Measurements from ENCODE around the gene RAB35. TPM values are rescaled to one million over a fixed set of nuclear protein-coding genes. Genes with fewer than 3 reads are reported as not detected.

RAB35 gene
- total RNA-seq, 3 donors from 2014 or later (not counting 1 experiment from before 2014, with no cell fraction given) = 65.0 to 85.9 (median 81.2) TPM

- Mint-ChIP-seq H3K4me1 (no peaks in the 10 kb centered on the region), H3K4me3 (no peak overlapping the region), H3K9me3 (no peaks in the 10 kb centered on the region), H3K36me3 (peaks cover 11% of the 10 kb centered on the region), H3K27ac (no peak overlapping the region), H3K27me3 (ENCODE audit: low read depth in 2 of 2) (no peaks in the 10 kb centered on the region)
- H3K27ac ChIP-seq (ENCODE audit: low read length) = no peak overlapping the region
- ATAC-seq = no peak
- no peaks in the 10 kb centered on the region for H3K4me1 ChIP-seq (ENCODE audit: control insufficient read depth, insufficient read depth, low read length)
- intact Hi-C loops (cut with micrococcal nuclease) = no loop called here
- H3K27me3 ChIP-seq (ENCODE audit: control insufficient read depth, insufficient read depth, low read length) = no peaks in the 10 kb centered on the region
- peaks cover 90% of the 10 kb centered on the region for H3K36me3 ChIP-seq (ENCODE audit: control insufficient read depth, insufficient read depth, low read length)
- H3K9me3 ChIP-seq (ENCODE audit: control insufficient read depth, insufficient read depth, low read length) = no peaks in the 10 kb centered on the region
- H3K4me3 ChIP-seq (ENCODE audit: low read length) = no peak overlapping the region
- WGBS (ENCODE audit: insufficient coverage) = 89% methylated on average over 21 of the region's 22 CpGs
- peak in 1 of 2 donors; percentile 19 for DNase-seq
- TF ChIP-seq CTCF (IDR thresholded peaks at IDR 0.05) = no peak
These were observed 40.0 kb upstream of the RAB35 start for GRCh38 chr12:120156315-120157259.

- Histone ChIP-seq H3K27me3 (ENCODE audit: control insufficient read depth, insufficient read depth, low read length) (no peaks in the 10 kb centered on the region), H3K9me3 (ENCODE audit: control insufficient read depth, insufficient read depth, low read length) (no peaks in the 10 kb centered on the region), H3K4me1 (ENCODE audit: control insufficient read depth, insufficient read depth, low read length) (no peaks in the 10 kb centered on the region), H3K4me3 (ENCODE audit: low read length) (no peak overlapping the region), H3K36me3 (ENCODE audit: control insufficient read depth, insufficient read depth, low read length) (peaks cover 86% of the 10 kb centered on the region), H3K27ac (ENCODE audit: low read length) (no peak overlapping the region)
- H3K4me3 Mint-ChIP-seq = no peak overlapping the region
- no peaks in the 10 kb centered on the region for H3K4me1 Mint-ChIP-seq
- intact Hi-C loops (cut with micrococcal nuclease) = no loop called here
- H3K27ac Mint-ChIP-seq = no peak overlapping the region
- no peaks in the 10 kb centered on the region for H3K27me3 Mint-ChIP-seq (ENCODE audit: low read depth in 2 of 2)
- 97% methylated on average over 15 of the region's 15 CpGs for WGBS (ENCODE audit: insufficient coverage)
- ATAC-seq (no peak), DNase-seq (no peak)
- no peaks in the 10 kb centered on the region for H3K9me3 Mint-ChIP-seq
- no peaks in the 10 kb centered on the region for H3K36me3 Mint-ChIP-seq
- TF ChIP-seq CTCF (IDR thresholded peaks at IDR 0.05) = no peak
These were observed 38.5 kb upstream of the RAB35 start for GRCh38 chr12:120155072-120155471.

GRCh38 chr12:120150919-120151525, 34.5 kb upstream of the RAB35 start:
- ATAC-seq = no peak
- H3K27me3 ChIP-seq (ENCODE audit: control insufficient read depth, insufficient read depth, low read length) = no peaks in the 10 kb centered on the region
- H3K27ac Mint-ChIP-seq = no peak overlapping the region
- H3K27ac ChIP-seq (ENCODE audit: low read length) = no peak overlapping the region
- H3K4me3 ChIP-seq (ENCODE audit: low read length) = no peak overlapping the region
- H3K4me3 Mint-ChIP-seq = no peak overlapping the region
- H3K4me1 Mint-ChIP-seq = no peaks in the 10 kb centered on the region
- 97% methylated on average over 19 of the region's 22 CpGs for WGBS (ENCODE audit: insufficient coverage)
- no peaks in the 10 kb centered on the region for H3K4me1 ChIP-seq (ENCODE audit: control insufficient read depth, insufficient read depth, low read length)
- DNase-seq = no peak
- H3K36me3 ChIP-seq (ENCODE audit: control insufficient read depth, insufficient read depth, low read length) = peaks cover 86% of the 10 kb centered on the region
- H3K9me3 ChIP-seq (ENCODE audit: control insufficient read depth, insufficient read depth, low read length) = no peaks in the 10 kb centered on the region
- H3K27me3 Mint-ChIP-seq (ENCODE audit: low read depth in 2 of 2) = no peaks in the 10 kb centered on the region
- H3K9me3 Mint-ChIP-seq = no peaks in the 10 kb centered on the region
- intact Hi-C loops (cut with micrococcal nuclease) = no loop called here
- H3K36me3 Mint-ChIP-seq = peaks cover 6% of the 10 kb centered on the region
- TF ChIP-seq CTCF (IDR thresholded peaks at IDR 0.05) = no peak

Data from natural killer cell (primary cell).